Central memory CD4-positive, alpha-beta T cell (primary cell): Measurements from ENCODE around the gene TMEM259.

Source experiments
- DNase-seq: peaks from one replicate; pipeline ENCODE4 v3.0.0; 2022

Gene TMEM259

GRCh38 chr19:1000591-1001537, 20.1 kb downstream of the TMEM259 start:
- no peak for DNase-seq

DNA sequence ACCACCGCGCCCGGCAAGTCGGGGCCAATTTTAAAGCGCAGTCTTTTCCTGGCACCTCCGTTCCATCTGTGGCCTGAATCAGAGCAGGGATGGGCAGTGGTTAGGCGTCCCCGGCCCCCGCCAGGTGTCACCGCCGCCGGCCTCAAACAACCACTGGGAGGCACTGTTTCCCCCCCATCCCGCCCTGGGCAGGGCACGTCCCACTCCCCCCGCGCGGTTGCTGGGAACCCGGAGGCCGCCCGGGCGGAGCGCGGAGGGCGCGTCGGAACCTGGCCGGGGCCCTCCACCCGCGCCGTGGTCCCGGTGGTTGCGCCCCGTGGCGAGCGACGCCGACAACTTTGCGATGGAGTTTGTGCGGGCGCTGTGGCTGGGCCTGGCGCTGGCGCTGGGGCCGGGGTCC, 20.8 kb downstream of the TMEM259 start, which contains the start of gene GRIN3B:
Gene GRIN3B (plus strand): TSS at position 325 of the 400 bp plus-strand sequence. CDS start 19 bp downstream, at position 344.
- DNase-seq = peak; percentile 39

GRCh38 chr19:999379-999719, 21.6 kb downstream of the TMEM259 start:
- no peak for DNase-seq

GRCh38 chr19:998064-998463, 22.9 kb downstream of the TMEM259 start:
- no peak for DNase-seq

DNA sequence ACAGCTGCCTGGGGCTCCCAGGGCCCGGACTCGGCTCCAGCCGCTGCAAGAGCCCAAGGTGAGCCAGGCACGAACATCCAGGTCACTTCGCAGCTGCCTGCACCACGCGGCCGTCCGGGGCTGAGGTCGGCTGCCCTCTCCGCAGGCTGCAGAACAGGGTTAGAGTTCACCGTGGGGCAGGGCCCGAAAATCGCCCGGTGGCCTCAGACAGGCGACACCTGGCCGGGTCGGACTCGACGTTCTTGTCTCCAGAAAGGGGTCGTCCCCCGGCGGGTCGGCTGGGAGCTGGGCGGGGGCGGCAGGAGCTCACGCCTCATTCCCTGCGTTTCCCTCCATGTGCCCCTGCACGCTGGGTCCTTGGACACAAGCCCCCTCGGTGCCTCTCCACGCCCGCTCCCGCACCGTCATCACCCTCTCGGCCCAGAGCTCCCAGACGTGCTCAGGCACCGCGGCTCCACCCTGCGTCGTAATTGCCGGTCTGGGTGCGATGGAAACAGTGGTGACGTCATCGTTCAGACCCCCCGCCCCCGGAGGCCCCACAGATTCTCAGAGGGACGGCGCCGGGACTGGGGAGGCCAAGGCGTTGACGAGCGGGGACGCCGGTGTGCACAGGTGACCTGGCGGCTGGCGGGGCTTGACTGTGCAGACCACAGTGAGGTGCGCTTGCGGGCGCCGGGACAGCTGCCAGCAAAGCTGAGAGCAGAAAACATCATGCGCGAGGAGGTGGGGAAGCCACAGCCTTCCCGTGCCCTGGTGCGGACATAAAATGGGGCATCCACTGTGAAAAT, 24.7 kb downstream of the TMEM259 start:
- DNase-seq = peak; percentile 89

DNA sequence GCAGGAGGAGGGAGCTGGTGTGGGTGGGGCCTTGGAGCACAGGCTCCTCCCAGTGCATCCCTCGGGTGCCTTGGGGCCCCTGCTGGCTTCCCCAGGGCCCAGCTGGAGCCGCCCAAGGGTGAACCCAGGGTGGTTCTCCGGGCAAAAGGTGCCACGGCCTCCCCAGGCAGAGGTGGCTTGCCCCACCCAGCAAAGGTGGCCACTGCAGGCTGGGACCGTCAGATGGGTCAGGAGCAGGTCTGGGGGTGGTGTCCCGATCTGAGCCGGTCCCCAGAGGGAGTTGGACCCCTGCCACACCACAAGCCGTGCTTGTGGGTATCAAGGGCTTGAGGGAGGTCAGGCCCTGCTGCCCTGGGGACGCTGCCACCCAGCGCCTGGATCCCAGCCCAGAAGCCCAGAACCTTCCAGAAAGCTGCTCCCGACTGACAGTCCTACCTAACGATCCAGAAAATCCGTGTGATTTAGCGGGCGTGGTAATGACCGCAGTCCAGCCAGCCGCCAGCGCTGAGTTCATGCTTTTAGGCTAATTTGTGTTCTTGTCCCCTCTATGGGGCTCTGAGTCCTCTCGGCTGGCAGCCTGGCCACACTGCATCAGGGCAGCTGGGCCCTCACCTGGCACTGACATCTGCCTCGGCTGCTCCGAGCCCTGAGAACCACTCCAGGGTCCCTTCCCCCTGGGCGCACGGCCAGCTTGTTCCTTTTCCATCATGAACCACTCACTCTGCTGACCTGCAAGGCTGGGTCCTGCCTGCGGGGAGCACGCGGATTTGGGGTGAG, 25.7 kb downstream of the TMEM259 start:
- no peak for DNase-seq

DNA sequence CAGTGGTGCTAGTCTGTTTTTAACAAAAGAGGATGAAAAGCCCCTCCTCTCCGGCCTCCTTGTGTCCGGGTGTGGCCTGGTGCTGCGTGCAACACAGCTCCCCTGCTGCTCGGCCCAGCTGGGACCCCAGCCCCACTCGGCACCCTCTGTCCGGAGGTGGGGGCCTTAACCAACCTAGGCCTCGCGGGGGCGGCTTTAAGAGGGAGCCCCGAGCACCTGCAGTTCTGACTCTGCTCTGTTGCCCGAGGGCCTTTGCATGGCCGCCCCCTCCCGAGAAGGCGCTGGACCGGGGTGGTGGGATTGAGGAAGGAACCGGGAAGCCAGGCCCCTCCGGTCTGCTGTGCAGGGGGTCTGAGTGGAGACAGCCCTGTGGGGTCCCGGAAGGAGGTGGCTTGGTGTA, 26.4 kb downstream of the TMEM259 start:
- no peak for DNase-seq

DNA sequence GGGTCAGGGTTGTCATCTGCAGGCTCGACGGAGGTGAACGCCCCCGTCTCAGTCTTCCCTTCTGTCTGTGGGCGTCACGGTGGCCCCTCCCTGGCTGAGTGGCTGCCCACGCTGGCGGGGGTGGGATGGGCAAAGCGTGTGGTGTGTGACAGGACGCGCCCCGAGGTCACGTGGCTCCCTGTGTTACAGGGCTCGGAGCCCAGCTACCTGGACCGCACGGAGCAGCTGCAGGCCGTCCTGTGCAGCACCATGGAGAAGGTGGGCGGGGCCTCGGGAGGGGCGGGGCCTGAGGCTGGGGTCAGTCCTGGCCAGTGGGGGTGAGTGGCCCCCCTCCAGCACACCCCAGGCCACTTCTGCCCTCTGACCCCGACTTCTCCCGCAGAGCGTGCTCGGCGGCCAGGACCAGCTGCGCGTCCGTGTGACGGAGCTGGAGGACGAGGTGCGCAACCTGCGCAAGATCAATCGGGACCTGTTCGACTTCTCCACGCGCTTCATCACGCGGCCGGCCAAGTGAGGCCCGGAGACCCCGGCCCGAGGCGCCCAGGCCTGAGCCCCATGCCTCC, 27.0 kb downstream of the TMEM259 start:
- no peak for DNase-seq

DNA sequence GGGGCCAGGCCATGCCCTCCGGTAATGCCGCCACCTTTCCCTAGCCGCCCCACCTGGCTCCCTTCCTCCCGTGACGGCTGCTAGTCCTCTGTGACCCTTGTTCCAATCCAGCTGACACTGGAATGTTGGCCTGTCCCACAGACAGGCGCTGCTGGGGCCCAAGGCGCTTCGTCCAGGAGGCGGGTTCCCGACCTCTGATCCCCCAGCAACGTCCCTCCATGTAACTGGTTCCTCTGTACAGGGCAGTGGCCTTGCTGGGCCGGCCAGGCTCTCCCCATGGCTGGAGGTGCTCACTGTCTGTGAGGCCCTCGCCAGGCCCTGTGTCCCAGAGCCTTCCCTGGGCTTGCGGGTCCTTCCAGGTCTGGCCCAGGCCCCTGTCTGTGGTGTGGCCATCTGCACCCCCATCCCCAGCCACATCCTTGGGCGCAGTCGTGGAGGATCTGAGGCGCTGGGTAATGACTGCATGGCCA, 27.5 kb downstream of the TMEM259 start:
- DNase-seq = no peak

- no peak for DNase-seq
Observed at GRCh38 chr19:992670-993055, 28.3 kb downstream of the TMEM259 start.

- no peak for DNase-seq
Observed at GRCh38 chr19:991932-992669, 28.8 kb downstream of the TMEM259 start.

DNA sequence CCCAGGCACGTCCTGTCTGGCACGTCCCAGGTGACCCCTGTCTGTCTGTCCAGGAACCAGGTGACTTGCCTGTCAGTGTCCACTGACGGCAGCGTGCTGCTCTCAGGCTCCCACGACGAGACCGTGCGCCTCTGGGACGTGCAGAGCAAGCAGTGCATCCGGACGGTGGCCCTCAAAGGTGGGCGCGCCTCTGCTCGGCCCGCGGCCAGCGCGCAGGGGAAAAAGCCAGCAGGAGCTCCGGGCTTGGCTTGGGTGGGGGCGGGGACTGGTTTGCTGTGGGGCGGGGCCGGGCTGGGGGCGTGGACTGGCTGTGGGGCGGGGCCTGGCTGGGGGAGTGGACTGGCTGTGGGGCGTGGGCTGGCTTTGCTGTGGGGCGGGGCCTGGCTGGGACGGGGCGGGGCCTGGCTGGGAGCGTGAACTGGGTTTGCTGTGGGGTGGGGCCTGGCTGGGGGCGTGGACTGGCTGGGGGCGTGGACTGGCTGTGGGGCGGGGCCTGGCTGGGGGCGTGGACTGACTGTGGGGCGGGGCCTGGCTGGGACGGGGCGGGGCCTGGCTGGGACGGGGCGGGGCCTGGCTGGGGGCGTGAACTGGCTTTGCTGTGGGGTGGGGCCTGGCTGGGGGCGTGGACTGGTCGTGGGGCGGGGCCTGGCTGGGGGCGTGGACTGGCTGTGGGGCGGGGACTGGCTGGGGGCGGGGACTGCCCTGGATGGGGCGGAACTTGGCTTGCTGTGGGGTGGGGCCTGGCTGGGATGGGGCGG, 29.6 kb downstream of the TMEM259 start:
- peak; percentile 42 for DNase-seq

DNA sequence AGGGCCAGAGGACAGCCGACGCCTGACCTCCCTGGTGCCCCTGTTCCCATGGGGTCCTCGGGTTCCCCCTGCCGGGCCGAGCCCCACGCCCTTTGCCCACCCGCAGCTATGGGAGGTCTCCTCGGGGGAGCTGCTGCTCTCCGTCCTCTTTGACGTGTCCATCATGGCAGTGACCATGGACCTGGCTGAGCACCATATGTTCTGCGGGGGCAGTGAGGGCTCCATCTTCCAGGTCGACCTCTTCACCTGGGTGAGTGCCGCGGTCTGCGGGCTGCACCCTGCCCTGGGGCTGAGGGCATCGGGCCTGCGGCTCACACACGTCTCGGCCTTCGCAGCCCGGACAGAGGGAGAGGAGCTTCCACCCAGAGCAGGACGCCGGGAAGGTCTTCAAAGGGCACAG, 30.2 kb downstream of the TMEM259 start:
- DNase-seq = no peak

GRCh38 chr19:990119-990571, 30.8 kb downstream of the TMEM259 start:
- no peak for DNase-seq

DNA sequence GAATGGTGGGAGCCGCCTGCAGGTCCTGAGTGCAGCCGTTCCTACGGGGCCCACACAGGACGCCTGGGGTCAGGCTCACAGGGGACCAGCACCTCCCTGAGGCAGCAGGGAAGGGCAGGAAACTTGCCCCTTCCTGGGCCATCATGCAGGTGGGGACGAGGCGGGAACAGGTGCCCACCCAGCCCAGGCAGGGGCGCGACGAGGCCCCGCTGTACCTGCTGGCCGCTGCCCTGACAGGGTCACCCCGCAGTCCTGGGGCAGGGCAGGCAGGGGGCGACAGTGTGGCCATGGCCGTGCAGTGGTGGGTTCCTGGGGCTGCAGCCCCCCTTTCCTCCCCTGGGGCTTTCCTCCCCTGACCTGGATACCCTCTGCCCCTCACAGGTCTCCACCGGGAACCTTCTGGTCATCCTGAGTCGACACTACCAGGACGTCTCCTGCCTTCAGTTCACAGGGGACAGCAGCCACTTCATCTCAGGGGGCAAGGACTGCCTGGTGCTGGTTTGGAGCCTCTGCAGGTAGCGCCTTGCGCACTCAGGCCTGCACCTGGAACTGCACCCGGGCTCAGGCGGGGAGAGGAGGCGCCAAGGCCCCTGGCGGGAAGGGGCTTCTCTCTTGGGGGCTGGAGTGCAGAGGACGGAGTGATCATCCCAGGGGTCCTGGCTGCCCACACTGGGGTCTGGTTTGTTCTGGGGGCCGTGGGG, 31.4 kb downstream of the TMEM259 start:
- no peak for DNase-seq

- no peak for DNase-seq
Observed at GRCh38 chr19:988510-988909, 32.4 kb downstream of the TMEM259 start.

DNA sequence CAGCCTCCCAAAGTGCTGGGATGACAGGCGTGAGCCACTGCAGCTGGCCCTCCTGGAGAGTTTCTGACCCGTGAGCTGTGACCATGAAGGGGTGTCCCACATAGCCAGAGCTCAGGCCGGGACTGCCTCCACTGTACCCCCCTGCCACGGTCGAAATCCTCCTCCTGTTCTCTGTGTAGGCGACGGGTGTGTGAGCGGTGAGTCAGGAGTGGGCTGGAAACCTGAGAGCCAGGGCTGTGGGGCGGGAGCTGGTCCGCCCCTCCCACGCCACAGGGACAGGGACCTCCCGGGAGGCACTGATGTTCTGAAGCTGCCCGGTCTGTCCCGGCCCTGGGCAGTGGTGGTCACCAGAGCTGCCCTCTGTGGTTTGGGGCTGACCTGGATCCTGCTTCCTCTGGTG, 32.8 kb downstream of the TMEM259 start:
- DNase-seq = no peak

DNA sequence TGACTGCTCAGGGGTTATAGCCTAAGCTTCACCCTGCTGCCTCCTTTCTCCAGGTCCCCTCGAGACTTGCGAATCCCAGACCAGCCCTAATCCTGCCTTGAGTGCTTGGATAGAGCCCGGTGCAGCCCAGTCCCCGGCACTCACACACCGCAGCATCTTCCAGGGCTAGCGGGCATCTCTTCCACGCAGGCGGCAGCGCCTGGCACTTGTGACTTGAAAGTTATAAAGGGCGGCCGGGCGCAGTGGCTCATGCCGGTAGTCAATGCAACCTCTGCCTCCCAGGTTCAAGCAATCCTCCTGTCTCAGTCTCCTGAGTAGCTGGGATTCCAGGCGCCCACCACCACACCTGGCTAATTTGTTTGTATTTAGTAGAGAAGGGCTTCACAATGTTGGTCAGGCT, 34.8 kb downstream of the TMEM259 start:
- DNase-seq = no peak

GRCh38 chr19:984165-984967, 36.6 kb downstream of the TMEM259 start, which contains the start of gene WDR18:
TSS of gene WDR18 (plus strand) at chr19:984345. CDS start at chr19:984354, 9 bp downstream.
- DNase-seq = peak; percentile 78
